ENCODE data around the gene ZNF324. TPM values are rescaled to one million over a fixed set of nuclear protein-coding genes. Genes with fewer than 3 reads are reported as not detected.

The ZNF324 gene
- total and polyA plus RNA-seq, 2 of the 8 experiments (the other 6 are each of a cell fraction or from before 2014, with no cell fraction given) = 5.1 to 5.8 TPM

DNA sequence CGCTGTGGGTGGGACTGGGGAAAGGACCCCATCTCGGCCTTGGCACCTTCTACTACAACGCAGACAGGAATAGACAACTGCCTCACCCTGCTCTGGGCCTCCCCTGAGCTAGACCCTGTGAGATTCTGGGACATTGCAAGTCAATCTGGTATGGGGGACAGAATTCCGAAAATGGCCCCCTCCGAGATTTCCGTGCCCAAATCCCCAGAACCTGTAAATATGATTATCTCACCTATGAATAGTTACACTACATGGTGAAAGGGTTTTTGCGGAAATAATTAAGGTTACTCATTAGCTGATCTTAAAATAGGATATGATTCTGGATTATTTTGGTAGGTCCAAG, 53.3 kb downstream of the ZNF324 start:
- Histone ChIP-seq H4K8ac (ENCODE audit: extremely low read depth, insufficient read depth, low read length) (peak overlapping the region; percentile 68; the same call in 1 of the 2 replicates), H3K27me3 (replicated peaks in 1 of 4; ENCODE audit: control insufficient read depth in 3 of 4, extremely low read depth in 1 of 4, insufficient read depth in 3 of 4, low read length in 3 of 4) (no peaks in the 10 kb centered on the region; a peak in 1 of 7 replicates), H2AFZ (ENCODE audit: low read length) (no peak overlapping the region), H3K14ac (ENCODE audit: insufficient read length) (no peak overlapping the region), H3K18ac (ENCODE audit: extremely low read depth, low read length) (peak overlapping the region; percentile 71), H2BK15ac (ENCODE audit: low read length) (no peak overlapping the region), H3K56ac (replicated peaks; ENCODE audit: insufficient read length, low read depth, low read length) (no peak overlapping the region), H3K79me1 (ENCODE audit: low read depth, low read length) (peaks cover 2% of the 10 kb centered on the region; the same call in 1 of the 2 replicates), H2BK5ac (ENCODE audit: low read depth, low read length) (peak overlapping the region; percentile 89), H3K23ac (ENCODE audit: insufficient read length) (no peak overlapping the region), H2BK20ac (ENCODE audit: low read length) (no peak overlapping the region), H3K4me2 (ENCODE audit: insufficient read depth in 1 of 2, low read depth in 2 of 2, low read length in 2 of 2) (peak overlapping the region; percentile 67 to 85), H3K79me2 (ENCODE audit: control insufficient read depth in 1 of 2, insufficient read depth in 2 of 2, low read length in 2 of 2) (peaks cover 0 to 15% of the 10 kb centered on the region in 2 experiments; a peak in 1 of 4 replicates), H4K5ac (ENCODE audit: insufficient read length, low read depth, low read length) (peak overlapping the region; percentile 67), H4K91ac (replicated peaks; ENCODE audit: insufficient read length, low read length) (peak overlapping the region; percentile 79), H3K36me3 (ENCODE audit: control insufficient read depth in 2 of 4, insufficient read depth in 4 of 4, low read length in 3 of 4) (peaks cover 0 to 9% (median 2%) of the 10 kb centered on the region in 4 experiments; a peak in 2 of 8 replicates), H2AK5ac (ENCODE audit: low read depth, low read length) (no peak overlapping the region), H3K4me3 (ENCODE audit: extremely low read depth in 1 of 4, insufficient read depth in 2 of 4, low read depth in 3 of 4, low read length in 4 of 4) (peak overlapping the region; percentile 54 to 87 (median 70)), H2BK12ac (ENCODE audit: low read depth, low read length) (no peak overlapping the region; the same call in 1 of the 2 replicates), H4K20me1 (replicated peaks in 1 of 2; ENCODE audit: control insufficient read depth in 1 of 2, insufficient read depth in 2 of 2, low read length in 2 of 2) (peaks cover 2 to 9% of the 10 kb centered on the region in 2 experiments), H3K9me3 (ENCODE audit: insufficient read depth in 2 of 2, low read depth in 1 of 2, low read length in 1 of 2) (no peaks in the 10 kb centered on the region), H3K23me2 (ENCODE audit: low read depth, low read length) (peaks cover 7% of the 10 kb centered on the region), H3K4ac (replicated peaks; ENCODE audit: insufficient read length, low read depth, low read length) (peak overlapping the region; percentile 10), H3K27ac (ENCODE audit: low read depth, low read length) (peak overlapping the region; percentile 91; the same call in 1 of the 2 replicates), H3K4me1 (replicated peaks in 1 of 4; ENCODE audit: control insufficient read depth in 3 of 4, insufficient read depth in 4 of 4, low read length in 3 of 4) (peaks cover 0 to 26% (median 13%) of the 10 kb centered on the region in 4 experiments; a peak in 6 of 7 replicates), H3K9ac (replicated peaks in 1 of 4; ENCODE audit: extremely low read depth in 1 of 4, low read depth in 3 of 4, low read length in 3 of 4) (peak overlapping the region; percentile 39 to 90 (median 82); a peak in 6 of 7 replicates), H2BK120ac (replicated peaks; ENCODE audit: low read depth, low read length) (no peak overlapping the region)
- FAIRE-seq (no peak), DNase-seq (ENCODE audit: low read depth in 1 of 2, low spot score in 2 of 2) (no peak)
- POLR2A ChIA-PET (ENCODE audit: partially characterized antibody) = interaction anchor here (0.6 to 21.3 kb wide), 27 partner anchors 8 to 194 kb away, joined by 3 to 650 read pairs (median 5); partner anchors contain the start of genes CHMP2A, RPS5, TRIM28 and UBE2M
- 38% methylated on average over 7 of the region's 7 CpGs; no CpG with 5 or more reads in 1 of the 2 experiments for WGBS, 2 experiments (ENCODE audit: extremely low coverage in 1 of 2, insufficient coverage in 1 of 2, insufficient read length in 1 of 2, insufficient replicate concordance in 2 of 2, low coverage in 1 of 2, low lambda C conversion rate in 2 of 2, missing lambda C conversion rate in 1 of 2)
- CTCF ChIA-PET (ENCODE audit: partially characterized antibody) = interaction anchor here (0.7 to 5.2 kb wide), 32 partner anchors 12 to 243 kb away, joined by 3 to 35 read pairs (median 7); partner anchors contain the start of genes CHMP2A, TRIM28 and UBE2M
- TF ChIP-seq CEBPB (IDR thresholded peaks at IDR 0.05; ENCODE audit: low read depth, low read length) = no peak
- no peak for TF ChIP-seq TAF1 (IDR thresholded peaks at IDR 0.05; ENCODE audit: low read depth, low read length)
- TF ChIP-seq GABPA (IDR thresholded peaks at IDR 0.05; ENCODE audit: borderline replicate concordance, insufficient read depth, low read length) = no peak
- TF ChIP-seq EP300 (IDR thresholded peaks at IDR 0.05; ENCODE audit: borderline replicate concordance in 1 of 2, low read depth in 2 of 2, low read length in 2 of 2) = no peak
- no peak for TF ChIP-seq SAP30 (IDR thresholded peaks at IDR 0.05; ENCODE audit: insufficient read depth, insufficient replicate concordance, low read length)
- TF ChIP-seq KDM5A (IDR thresholded peaks at IDR 0.05; ENCODE audit: low read length) = no peak
- no peak for TF ChIP-seq EGR1 (IDR thresholded peaks at IDR 0.05; ENCODE audit: borderline replicate concordance, low read depth, low read length)
- TF ChIP-seq RXRA (IDR thresholded peaks at IDR 0.05; ENCODE audit: insufficient read depth, low read depth, low read length) = no peak
- TF ChIP-seq ASH2L (IDR thresholded peaks at IDR 0.05; ENCODE audit: low read length) = no peak
- TF ChIP-seq TAF7 (optimal IDR thresholded peaks at IDR 0.05; ENCODE audit: borderline replicate concordance, low read depth, low read length) = no peak
- TF ChIP-seq SUZ12 (IDR thresholded peaks at IDR 0.05; ENCODE audit: low read length) = no peak
- TF ChIP-seq SP1 (IDR thresholded peaks at IDR 0.05; ENCODE audit: low read depth, low read length) = no peak
- TF ChIP-seq E2F6 (IDR thresholded peaks at IDR 0.05) = no peak
